Left lung (tissue), 10 donors: ENCODE data around the gene TMEM267. TPM values are rescaled to one million over a fixed set of nuclear protein-coding genes. Genes with fewer than 3 reads are reported as not detected.
"Not testable (repeated sequence)": the region's sequence is repeated elsewhere in the genome, so short reads cannot be mapped to it uniquely, and the experiment has no call there.

Source experiments
- ATAC-seq: fragments of 200-7000 bp; cut with Tn5 transposase; one replicate; pipeline ENCODE4 v1.9.1; 2020; ENCODE audit warnings: moderate library complexity
- DNase-seq, 4 donors: peaks; one replicate each; pipeline ENCODE4 v3.0.0-alpha.2; 2013 to 2020
- H3K27ac ChIP-seq, 2 donors: fragments of 200-600 bp; sonication (generic) in 1 of 2; one replicate each; pipeline versions ENCODE4 v1.5.0 to v1.8.0; 2020 to 2021
- H3K27me3 ChIP-seq, 2 donors: fragments of 200-600 bp; sonication (generic) in 1 of 2; one replicate each; pipeline versions ENCODE4 v1.5.0 to v1.8.0; 2020 to 2021
- H3K36me3 ChIP-seq, 2 donors: fragments of 200-600 bp; sonication (generic) in 1 of 2; one replicate each; pipeline versions ENCODE4 v1.5.0 to v1.8.0; 2020 to 2021
- H3K4me1 ChIP-seq, 2 donors: fragments of 200-600 bp; one replicate each; pipeline ENCODE4 v1.8.0; 2021
- H3K4me3 ChIP-seq, 2 donors: fragments of 200-600 bp; sonication (generic) in 1 of 2; one replicate each; pipeline versions ENCODE4 v1.5.0 to v1.8.0; 2020 to 2021; ENCODE audit warnings: mild to moderate bottlenecking in 1 of 2
- H3K9me3 ChIP-seq, 2 donors: fragments of 200-600 bp; sonication (generic) in 1 of 2; one replicate each; pipeline versions ENCODE4 v1.5.0 to v1.8.0; 2020 to 2021
- intact Hi-C, 2 donors: fragments of 100-400 bp; cut with DNase I; formaldehyde crosslinking; loops; one replicate each; pipeline versions ENCODE4 v1.11.2 to v1.14.2; 2022
- polyA plus RNA-seq, 6 donors: library from polyadenylated mRNA; unstranded; fragments of 120-200 nt; gene quantifications; one replicate each; pipeline ENCODE4 v1.2.1, GENCODE V29; 2013; ENCODE audit not compliant: insufficient read length in 6 of 6
- total RNA-seq, 2 donors: library from RNA; stranded (reverse); fragmentation: NEBNext Ultra II Directional; extraction: Animal tissue kit (Norgen Biotek cat#: 25700); gene quantifications; one replicate each; pipeline ENCODE4 v1.2.1, GENCODE V29; 2021
- TF ChIP-seq, protein P1 (sequence below), 2 donors: fragments of 200-600 bp; sonication (generic) in 1 of 2; IDR thresholded peaks; one replicate each; pipeline versions ENCODE4 v1.5.0 to v1.8.0; 2021; ENCODE audit warnings: antibody characterized with exemption in 2 of 2
- donor health status: DM: no; HTN: yes; CAD: no.
- donor health status: DM: no; HTN: no; CAD: no.

TMEM267 gene
- total and polyA plus RNA-seq, 8 donors, result 13.2 to 15.6 (median 14.0) TPM

GRCh38 chr5:43484106-43484849, 613 bp upstream of the TMEM267 start:
- H3K36me3 ChIP-seq, result no peaks in the 10 kb centered on the region
- peak; percentile 87 for ATAC-seq
- no peaks in the 10 kb centered on the region for H3K27me3 ChIP-seq
- DNase-seq, result peak; percentile 87 to 92 (median 88)
- TF ChIP-seq, protein P1, sequence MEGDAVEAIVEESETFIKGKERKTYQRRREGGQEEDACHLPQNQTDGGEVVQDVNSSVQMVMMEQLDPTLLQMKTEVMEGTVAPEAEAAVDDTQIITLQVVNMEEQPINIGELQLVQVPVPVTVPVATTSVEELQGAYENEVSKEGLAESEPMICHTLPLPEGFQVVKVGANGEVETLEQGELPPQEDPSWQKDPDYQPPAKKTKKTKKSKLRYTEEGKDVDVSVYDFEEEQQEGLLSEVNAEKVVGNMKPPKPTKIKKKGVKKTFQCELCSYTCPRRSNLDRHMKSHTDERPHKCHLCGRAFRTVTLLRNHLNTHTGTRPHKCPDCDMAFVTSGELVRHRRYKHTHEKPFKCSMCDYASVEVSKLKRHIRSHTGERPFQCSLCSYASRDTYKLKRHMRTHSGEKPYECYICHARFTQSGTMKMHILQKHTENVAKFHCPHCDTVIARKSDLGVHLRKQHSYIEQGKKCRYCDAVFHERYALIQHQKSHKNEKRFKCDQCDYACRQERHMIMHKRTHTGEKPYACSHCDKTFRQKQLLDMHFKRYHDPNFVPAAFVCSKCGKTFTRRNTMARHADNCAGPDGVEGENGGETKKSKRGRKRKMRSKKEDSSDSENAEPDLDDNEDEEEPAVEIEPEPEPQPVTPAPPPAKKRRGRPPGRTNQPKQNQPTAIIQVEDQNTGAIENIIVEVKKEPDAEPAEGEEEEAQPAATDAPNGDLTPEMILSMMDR (IDR thresholded peaks at IDR 0.05), result peak; percentile 56 to 62
- peak overlapping the region; percentile 97 to 99 for H3K27ac ChIP-seq
- no peaks in the 10 kb centered on the region for H3K9me3 ChIP-seq
- H3K4me1 ChIP-seq, result peaks cover 0 to 23% of the 10 kb centered on the region in 2 donors
- intact Hi-C loops, result loop anchor here in 1 of 2 donors (10.0 kb wide), 1 partner anchor 89 kb away; no protein-coding TSS in a partner anchor
- H3K4me3 ChIP-seq, result peak overlapping the region; percentile 67 to 68

DNA sequence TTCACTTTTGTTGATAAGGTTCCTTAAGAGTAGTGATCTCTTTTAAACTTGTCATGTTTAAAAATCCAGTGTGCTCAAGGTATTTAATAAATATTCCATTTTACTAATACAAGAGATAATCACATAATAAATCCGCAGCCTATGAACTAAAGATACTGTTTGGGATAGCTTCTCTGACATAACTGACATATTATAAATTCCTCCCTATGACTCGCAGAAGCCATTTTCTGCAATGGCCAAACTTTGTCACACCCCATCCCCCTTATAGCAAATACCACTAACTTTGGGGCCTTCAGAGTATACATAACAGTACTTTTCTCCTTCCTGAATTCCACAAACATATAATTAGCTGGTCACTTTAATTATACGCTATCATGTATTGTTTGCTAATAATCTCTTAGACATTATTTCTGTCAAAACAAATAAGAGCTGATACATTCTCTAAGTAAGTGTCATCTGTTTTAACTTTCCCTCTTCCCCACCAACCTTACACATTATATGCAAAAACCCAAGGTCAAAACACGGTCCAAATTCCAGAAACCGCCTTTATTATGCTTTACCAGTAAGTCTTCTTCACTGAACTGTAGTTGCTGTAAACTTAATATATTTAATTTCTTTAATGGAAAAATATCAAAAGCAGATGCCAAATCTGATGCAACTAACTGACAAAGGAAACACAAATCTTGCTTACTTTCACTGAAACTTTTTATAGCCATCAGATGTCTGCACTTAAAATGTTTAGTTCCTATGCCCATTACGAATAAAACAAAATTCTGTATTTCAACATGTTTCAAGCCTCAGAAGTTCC, 971 bp downstream of the TMEM267 start:
- peak overlapping the region; percentile 97 to 99 for H3K27ac ChIP-seq
- DNase-seq (peak in 1 of 4 donors; percentile 2), ATAC-seq (no peak)
- H3K4me3 ChIP-seq, result peak overlapping the region; percentile 67 to 68
- H3K27me3 ChIP-seq, result no peaks in the 10 kb centered on the region
- no peaks in the 10 kb centered on the region for H3K9me3 ChIP-seq
- H3K36me3 ChIP-seq, result no peaks in the 10 kb centered on the region
- H3K4me1 ChIP-seq, result peaks cover 0 to 23% of the 10 kb centered on the region in 2 donors
- intact Hi-C loops, result loop anchor here in 1 of 2 donors (10.0 kb wide), 1 partner anchor 88 kb away; no protein-coding TSS in a partner anchor
- TF ChIP-seq, protein P1 (IDR thresholded peaks at IDR 0.05), result no peak

- Histone ChIP-seq H3K4me3 (no peak overlapping the region), H3K4me1 (no peaks in the 10 kb centered on the region), H3K36me3 (peaks cover 0 to 34% of the 10 kb centered on the region in 2 donors), H3K9me3 (peaks cover 0 to 25% of the 10 kb centered on the region in 2 donors), H3K27ac (no peak overlapping the region), H3K27me3 (no peaks in the 10 kb centered on the region)
- intact Hi-C loops, result no loop called here
- DNase-seq (no peak), ATAC-seq (no peak)
- TF ChIP-seq, protein P1 (IDR thresholded peaks at IDR 0.05), result no peak
Measured at GRCh38 chr5:43469671-43470391, 13.8 kb downstream of the TMEM267 start.

- intact Hi-C loops, result no loop called here
- TF ChIP-seq, protein P1 (IDR thresholded peaks at IDR 0.05), result no peak
- Histone ChIP-seq H3K27ac (no peak overlapping the region), H3K4me1 (no peaks in the 10 kb centered on the region), H3K36me3 (peaks cover 0 to 29% of the 10 kb centered on the region in 2 donors), H3K27me3 (no peaks in the 10 kb centered on the region), H3K4me3 (no peak overlapping the region), H3K9me3 (peaks cover 0 to 25% of the 10 kb centered on the region in 2 donors)
- no peak for DNase-seq
- no peak for ATAC-seq
Measured at GRCh38 chr5:43467100-43467499, 16.6 kb downstream of the TMEM267 start.

DNA sequence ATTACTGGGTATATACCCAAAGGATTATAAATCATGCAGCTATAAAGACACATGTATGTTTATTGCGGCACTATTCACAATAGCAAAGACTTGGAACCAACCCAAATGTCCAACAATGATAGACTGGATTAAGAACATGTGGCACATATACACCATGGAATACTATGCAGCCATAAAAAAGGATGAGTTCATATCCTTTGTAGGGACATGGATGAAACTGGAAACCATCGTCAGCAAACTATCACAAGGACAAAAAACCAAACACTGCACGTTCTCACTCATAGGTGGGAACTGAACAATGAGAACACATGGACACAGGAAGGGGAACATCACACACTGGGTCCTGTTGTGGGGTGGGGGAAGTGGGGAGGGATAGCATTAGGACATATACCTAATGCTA, 18.2 kb downstream of the TMEM267 start:
- Histone ChIP-seq H3K9me3 (peaks cover 0 to 20% of the 10 kb centered on the region in 2 donors), H3K36me3 (peaks cover 0 to 29% of the 10 kb centered on the region in 2 donors)
- intact Hi-C loops, result not testable (repeated sequence)

More for the DNA sequence above, 18.2 kb downstream of the TMEM267 start:
- not testable (repeated sequence) for ATAC-seq, H3K27ac ChIP-seq, H3K4me1 ChIP-seq, H3K4me3 ChIP-seq, H3K27me3 ChIP-seq, DNase-seq
